Measurements from ENCODE around the gene DOCK10.
"Not testable (repeated sequence)": the region's sequence is repeated elsewhere in the genome, so short reads cannot be mapped to it uniquely, and the experiment has no call there.

DOCK10 gene

DNA sequence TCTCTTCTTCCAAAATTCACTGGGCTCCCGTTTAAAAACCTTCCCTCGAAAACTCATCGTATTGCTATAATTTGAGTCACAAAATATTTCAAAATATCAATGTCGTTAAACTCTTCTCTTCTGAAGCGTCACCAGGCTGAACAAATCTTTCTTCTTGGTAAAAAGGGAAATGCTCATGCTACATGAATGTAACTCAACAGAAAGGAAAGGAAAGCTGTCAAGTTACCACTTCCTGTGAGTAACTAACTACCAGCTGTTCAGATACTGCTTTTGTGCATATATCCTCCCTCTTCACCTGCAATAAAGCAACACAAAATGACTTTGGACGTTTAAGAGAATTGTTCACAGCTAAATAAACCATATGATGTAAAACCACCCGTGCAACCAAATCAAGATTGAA is 95.4 kb downstream of the DOCK10 start:
- peak; percentile 49 for DNase-seq (ENCODE audit: low spot score)

DNA sequence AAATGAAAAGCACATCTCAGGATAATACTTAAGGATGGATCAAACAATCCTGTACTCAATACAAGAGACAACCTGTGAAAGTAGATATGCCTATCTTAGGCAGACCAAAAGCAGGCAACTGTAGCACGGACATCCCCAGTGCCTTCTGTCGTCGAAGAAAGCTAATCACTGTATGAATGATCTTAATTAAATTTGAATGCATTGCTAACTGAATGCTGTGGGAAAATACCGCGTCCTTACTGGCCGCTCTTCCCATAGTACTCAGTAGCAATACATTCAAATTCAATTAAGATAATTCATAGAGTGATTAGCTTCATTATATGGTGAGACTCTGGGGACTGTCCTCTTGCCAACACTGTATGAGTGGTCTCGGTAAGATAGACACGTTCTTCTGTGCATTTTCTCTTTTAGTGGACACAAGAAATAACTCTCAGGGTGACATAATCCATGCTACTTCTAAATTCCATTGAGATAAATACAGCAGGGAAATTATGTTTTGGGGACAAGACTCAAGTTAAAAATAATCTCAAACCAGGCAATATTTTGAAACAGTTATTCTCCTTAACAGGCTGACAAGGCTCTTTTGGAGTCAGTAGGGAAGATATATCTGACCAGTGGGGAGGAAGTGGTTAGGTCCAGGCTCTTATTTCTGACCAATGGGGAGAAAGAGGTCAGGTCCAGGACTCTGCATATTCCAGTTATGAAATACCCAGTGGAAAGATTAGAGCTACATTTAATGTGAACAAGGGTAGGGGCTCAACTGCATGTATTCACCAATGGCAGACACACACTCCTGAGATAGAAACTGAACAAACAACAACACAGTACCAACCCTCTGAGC is 97.3 kb downstream of the DOCK10 start:
- DNase-seq (ENCODE audit: low spot score), result no peak

DNA sequence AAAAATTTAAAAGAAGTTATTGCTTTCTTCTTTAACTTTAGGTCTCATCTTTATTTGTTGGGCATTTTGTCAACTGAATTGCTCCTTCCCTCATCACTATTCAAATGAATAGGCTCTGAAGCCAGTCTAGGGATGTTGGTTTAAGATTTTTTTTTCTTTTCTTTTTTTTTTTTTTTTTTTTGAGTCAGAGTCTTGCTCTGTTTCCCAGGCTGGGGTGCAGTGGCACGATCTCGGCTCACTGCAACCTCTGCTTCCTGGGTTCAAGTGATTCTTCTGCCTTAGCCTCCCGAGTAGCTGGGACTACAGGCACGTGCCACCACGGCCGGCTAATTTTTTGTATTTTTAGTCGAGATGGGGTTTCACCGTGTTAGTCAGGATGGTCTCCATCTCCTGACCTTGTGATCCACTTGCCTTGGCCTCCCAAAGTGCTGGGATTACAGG is 98.6 kb downstream of the DOCK10 start:
- DNase-seq (ENCODE audit: low spot score), result not testable (repeated sequence)

DNA sequence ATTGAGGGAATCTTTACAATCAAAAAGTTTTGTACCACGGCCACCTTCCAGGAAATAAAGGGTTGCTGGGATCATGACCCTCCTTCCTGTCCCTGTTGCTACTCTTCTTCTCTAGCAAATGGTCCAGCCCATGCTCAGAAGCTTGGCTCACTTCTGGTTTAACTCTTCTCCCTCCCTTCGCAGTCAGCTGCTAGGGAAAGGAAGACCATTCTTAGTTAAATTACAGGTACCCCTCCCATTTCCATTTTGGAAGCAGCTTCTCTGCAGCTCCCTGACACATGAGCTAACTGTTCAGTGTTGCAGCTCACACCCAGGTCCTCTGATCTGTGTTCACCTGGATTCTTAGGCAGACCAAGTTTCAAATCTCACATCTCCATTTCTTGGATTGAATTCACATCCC is 100.3 kb downstream of the DOCK10 start:
- no peak for DNase-seq (ENCODE audit: low spot score)

DNA sequence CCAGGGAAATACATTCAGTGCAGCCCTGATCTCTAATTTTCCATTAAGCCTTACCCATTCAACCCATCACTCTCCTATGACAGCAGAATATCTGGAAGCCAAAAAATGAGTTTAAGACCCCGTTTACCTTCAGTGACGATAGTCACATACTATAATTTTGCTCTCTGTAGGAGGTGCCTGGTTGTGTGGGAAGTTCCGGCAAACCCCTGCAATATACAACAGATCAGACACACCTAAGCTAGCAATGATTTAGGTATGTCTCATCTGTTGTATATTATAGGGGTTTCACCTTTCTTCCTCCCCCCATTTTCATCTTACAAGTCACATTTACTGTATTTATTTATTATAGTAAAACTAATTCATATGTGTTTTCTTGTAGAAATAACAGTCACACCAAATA is 101.7 kb downstream of the DOCK10 start:
- DNase-seq (ENCODE audit: low spot score), result no peak

DNA sequence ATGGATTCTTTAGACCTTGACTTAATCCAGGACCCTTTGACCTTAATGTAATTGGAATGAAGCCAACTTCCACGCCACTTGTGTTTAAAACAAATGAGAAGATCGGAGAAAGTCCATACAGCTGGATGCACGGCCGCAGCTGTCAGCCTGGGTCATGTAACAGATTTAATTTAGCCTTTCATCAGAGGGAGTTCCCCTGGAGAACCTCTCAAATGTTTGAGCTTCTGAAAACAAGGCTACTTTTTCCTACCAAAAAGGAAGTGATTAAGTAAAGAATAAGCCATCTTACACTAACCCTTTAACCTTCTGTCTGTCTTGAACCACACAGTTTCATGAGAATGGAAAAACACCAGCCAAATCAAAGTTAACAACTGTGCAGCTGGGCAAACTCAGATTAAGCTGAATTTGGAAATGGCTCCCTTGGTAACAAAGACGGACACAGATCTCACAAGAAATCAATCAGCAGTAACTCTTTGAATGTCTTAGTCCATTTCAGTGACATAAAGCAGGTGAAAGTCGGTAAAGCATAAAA is 103.6 kb downstream of the DOCK10 start:
- no peak for DNase-seq (ENCODE audit: low spot score)

DNA sequence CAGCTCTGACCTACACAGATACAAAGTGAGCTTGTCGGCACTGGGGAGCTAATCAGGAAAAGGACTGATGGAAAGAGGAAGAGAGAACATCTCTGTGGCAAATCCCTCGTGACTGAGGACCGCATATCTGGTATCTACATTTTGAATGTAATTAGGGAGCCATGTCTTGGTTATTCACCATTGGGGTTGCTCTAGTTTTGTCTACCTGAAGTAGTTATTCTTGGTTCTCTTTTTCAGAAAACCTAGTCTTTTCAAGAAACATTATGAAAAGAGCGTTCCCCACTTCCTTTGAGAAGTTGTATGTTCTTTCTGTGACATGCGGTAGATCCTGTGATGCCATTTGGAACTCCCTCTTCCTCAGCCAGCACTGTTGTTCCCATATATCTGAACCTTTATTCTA is 104.4 kb downstream of the DOCK10 start:
- no peak for DNase-seq (ENCODE audit: low spot score)

DNA sequence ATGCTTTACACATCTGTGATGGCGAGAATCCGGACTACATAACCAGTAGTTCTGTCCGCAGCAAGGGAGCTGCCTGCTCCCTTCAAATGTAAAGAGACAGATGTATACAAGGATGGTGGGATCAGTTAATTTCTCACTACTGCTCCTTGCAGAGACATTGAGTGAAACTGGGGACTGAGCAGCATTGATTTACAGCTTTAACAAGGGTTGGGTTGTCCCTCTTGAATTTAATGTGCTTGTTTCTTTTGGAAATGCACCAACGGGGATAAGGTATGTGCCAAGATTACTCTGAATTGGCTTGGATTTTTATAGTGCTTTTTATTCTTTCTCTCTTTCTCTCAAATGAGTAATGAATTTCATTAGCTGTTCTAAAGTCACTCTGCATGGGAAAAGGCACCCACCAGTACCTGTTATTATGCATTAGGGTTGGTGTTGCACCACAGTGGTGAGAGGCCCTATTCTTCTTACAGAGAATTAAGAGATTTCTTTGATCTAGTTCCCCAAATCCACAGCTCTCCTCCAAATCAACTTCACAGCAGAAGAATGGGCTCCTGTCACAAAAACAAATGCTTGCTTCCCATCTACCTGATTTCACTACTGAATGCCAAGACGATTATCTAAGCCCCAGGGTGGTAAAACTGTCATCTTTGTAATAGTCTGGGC is 107.6 kb downstream of the DOCK10 start:
- DNase-seq (ENCODE audit: low spot score), result no peak

DNA sequence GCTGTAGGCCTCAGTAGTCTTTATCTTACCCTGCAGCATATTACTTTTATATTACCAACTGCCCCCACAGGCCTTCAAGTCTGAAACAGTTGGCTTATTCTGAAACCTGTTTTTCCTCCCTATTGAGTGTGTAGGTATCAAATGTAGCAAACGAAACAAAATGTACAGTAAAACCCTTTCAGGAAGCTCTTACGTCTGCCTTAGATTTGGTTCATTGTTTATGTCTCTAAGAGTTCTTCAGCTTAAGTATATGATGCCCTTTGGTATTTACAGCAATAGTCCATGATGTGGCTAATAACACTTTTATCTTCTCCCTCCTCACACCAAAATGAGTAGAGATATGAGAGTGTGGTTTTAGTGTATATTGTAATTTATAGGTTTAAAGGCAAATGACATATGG is 108.8 kb downstream of the DOCK10 start:
- DNase-seq (ENCODE audit: low spot score), result no peak

DNA sequence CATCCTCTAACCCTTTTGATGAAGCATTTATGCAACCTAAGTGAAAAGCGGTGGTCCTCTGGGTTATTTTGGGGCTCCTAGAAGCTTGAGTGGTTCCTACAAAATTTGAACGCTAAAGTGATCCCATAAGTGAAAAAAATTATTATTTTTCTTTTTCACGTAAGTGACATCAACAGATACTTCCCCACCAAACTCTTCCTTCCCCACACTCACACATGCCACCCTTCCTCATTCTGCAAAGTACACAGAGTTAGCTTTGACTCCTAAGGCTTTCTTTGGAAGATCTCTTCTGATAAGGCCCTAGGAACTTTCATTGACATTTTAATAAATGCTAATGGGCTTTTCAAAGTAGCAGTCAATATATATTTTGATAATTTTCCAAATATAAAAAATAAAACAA is 109.7 kb downstream of the DOCK10 start:
- DNase-seq (ENCODE audit: low spot score), result no peak

DNA sequence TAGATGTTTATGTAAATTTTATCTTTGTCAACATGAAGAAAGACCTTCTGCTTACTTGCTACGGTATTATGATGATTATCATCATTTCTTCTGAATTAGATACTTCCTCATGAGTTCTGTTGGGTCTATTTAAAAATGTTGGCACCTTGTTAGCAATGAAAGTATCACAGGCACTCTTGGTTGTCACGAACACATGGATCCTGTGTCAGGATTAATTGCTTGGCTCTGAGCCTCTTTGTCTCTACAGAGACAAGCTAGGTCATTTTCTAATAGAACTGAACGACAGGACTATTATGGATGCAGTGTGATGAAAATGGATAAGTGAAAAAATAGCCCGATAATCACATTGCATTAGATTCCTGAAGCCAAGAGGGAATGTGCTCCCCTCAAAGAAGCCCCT is 110.3 kb downstream of the DOCK10 start:
- no peak for DNase-seq (ENCODE audit: low spot score)

DNA sequence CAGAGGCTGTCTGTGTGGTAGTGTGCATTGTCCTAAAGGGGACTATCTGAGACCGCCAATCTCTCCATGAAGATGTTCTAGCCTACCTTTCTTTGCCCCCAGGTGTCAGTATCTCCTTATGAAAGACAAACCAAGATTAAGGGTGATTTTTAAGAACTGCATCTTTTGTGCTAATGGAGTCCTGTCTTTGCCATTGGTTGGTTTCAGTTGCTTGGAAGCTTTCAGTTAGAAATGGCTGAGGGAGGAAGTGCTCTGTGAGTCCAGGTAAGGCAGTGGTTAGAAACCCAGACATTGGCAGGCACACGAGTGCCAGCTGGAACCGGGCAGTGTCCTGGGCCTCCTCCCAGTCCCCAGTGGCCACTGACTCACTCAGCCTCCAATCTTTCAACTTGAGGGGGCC is 111.3 kb downstream of the DOCK10 start:
- DNase-seq (ENCODE audit: low spot score), result no peak

DNA sequence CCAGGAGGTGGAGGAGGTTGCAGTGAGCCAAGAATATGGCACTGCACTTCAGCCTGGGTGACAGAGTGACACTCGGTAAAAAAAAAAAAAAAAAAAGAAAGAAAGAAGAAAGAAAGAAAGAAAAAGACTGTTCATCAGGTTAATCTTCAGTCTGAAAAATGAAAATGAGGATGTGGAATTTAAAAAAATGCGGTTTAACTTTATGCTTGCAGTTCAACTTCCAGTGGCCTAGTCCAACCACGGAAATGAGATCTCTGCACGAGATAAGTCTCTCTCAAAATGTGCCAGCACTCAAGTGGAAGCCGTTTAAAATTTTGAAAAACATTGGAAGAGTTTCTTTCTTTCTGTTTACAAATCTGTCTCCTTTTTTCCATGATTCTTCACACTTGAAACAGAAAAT is 112.1 kb downstream of the DOCK10 start:
- DNase-seq (ENCODE audit: low spot score), result no peak

DNA sequence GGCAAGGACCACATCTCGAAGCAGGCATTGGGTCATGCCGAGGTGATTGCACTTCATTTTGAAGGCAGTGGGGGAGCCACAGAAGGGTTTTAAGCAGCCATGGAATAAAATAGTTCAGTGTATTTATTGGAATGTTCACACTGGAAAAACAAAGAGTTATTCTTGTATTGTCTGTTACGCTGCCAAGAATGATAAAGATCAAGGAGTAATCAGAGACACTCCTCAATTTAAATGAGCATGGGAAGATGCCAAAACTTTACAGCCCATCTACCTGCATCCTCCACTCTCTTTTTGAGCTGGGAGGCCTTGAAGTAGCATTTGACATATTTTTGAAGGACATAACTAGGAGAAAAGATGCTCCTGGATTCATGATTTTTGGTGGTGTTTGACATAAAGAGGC is 112.8 kb downstream of the DOCK10 start:
- no peak for DNase-seq (ENCODE audit: low spot score)

DNA sequence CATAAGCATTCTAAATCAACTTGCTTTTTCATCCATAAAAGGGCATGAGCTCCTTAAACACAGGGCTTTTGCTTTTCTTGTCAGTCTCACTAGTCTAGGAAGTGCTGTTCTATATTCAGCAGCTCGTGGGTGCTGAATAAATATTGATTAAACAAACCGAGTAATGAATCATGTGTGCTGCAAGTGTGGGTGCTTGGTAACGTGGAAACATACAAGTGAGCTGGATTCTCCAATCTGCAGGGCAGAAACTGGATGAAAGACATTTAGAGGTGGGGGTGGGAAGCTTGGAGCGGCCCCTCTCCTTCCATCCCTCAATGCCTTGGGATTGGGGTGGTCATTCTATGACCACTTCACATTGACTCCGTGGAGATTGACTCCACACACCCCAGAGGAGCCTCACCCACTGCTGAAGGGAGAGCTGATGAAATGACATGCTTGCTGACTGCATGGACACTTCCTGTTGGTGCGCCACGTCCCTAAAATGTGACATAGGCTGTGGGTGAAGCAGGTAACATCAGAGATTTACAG is 114.6 kb downstream of the DOCK10 start:
- no peak for DNase-seq (ENCODE audit: low spot score)

DNA sequence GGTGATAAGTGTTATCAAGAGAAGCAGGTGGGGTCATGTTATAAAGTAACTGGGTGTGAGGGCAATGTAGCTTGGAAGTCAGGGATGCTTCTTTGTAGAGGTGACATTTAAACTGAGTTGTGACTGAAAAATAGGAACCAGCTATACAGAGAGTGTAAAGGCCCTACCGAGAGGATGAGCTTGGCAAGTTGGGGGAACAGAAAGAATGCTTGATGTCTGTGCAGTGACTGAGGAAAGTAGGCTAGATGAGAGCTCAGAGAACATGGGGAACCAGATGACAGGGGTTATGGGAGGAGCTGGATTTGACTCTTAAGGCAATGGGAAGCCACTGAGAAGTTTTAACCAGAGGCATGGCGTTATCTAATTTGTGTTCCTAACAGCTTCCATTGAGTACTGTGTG is 115.3 kb downstream of the DOCK10 start:
- no peak for DNase-seq (ENCODE audit: low spot score)

DNA sequence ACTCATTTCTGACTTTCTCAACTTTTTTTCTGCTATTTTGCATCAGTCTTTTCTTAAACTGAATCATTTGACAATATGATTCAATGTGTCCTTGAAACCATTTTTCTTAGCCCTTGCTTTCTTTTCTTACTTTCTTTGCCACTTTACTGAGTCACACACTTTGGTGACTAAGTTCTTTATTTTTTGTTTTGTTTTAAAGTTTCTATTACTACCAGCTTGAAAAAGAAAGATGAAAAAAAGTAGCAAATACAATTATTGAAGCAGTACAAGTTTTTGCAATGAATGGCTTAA is 116.5 kb downstream of the DOCK10 start:
- no peak for DNase-seq (ENCODE audit: low spot score)

DNA sequence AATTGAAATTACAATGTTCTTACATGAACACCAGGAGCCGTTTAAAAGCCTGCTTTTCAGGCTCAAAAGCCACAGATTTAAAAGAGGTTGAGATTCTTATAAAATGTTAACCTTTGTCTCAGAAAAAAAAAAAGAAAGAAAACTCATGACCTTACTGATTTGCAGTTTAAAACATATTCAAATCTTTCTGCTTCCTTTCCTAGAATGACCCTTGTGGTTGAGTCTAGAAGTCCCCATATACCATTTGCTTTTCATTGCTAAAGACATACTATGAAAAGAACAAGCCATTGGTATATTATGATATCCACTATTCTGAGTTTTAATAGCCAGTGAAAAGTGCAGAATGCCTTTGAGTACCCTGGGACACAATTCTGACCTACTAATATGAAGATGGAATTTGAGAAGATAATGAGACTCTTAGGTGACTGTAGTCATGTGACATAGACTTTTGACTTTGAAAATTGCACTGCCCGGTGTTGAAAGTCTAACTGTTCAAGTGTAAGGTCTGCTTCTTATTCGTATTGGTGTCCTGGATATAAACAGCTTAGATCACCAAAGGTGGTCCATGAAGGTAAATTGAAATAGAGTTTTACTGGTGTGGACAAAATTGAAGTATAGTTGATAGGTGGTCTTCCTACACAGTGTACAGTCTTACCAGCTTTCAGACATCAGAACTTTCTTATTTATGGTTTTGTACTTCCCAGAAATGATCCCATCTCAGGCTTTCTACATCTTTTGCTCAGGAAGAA is 117.0 kb downstream of the DOCK10 start:
- no peak for DNase-seq (ENCODE audit: low spot score)

DNA sequence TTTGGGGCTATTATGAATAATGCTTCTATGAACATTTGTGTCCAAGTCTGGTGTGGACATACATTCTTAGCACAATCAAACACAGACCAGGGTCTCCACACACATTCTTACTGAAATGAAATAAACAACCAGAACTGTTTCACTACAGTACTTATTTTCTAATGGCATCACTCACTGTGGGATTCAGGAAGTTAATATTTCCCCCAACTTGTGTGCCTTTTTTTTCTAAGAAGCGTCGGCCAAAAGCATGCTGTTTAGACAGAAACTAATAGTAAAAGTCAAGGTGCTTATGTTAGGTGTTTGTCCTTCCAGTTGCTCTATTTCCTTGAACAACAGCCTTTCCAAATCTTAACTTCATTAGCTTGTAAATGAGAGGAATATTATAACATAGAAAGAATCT is 117.6 kb downstream of the DOCK10 start:
- DNase-seq (ENCODE audit: low spot score), result no peak

DNA sequence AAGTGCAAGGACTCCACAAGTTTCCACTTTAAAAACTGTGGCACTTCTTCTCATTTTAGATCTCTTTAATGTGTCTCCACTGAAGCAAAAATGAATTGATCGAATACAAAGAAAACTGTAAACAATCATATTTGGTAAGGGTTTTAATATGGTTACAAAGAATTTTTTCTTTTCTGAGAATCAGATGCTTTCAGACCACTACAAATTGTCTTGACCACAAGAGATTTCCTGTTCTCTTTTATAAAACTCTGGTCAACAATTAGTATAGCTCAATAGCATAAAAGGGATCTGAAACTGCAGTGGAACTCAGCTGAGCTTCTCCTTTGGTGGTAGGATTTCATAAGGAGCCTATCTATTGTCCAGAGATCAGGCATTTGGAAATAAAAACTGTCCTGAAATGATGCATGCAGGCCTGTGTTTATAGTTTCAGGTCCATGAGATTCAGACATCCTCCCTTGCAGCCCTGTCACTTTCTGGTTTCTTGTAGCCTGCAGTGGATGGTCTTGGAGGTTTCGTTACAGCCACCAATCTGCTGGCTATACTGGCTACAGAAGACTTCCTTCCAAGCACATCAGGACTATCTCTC is 120.0 kb downstream of the DOCK10 start:
- no peak for DNase-seq (ENCODE audit: low spot score)

DNA sequence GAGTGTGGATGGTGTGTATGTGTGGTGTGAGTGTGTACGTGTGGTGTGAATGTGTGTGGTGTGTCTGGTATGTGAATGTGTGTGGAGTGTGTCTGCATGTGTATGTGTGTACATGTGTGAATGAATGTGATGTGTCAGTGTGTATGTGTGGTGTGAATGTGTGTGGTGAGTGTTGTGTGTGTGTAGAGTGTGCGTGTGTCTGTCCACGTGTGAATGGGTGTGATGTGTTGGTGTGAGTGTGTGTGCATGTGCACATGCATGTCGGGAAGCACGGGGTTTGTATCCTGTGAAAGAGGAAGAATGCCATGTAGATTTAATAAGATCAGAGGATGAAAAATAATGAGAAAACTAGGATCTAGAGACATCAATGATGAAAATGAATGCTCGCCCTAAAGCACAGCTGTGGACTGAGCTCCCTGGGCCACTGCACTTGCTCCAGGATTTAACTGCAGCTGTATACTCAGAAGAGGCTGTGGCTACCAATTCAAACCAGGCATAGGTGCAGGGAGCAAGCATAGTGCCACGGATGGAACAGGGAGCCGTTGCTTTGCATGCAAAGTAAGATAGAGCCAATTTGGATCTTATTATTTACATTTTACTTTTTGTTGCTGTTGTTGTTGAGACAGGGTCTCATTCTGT is 122.7 kb downstream of the DOCK10 start:
- no peak for DNase-seq (ENCODE audit: low spot score)

Data from GM03348 (cell line).